Stimulated activated naive CD8-positive, alpha-beta T cell treated with anti-CD3 and anti-CD28 coated beads, Interleukin-15, Interleukin-2, amounts not matched to agents 100 U/mL and 50 U/mL, for 24 hours (primary cell): Measurements from ENCODE around the gene HOXA13.

Experiments
- ATAC-seq: fragments of 150-1000 bp; cut with Tn5 transposase; one replicate; pipeline ENCODE4 v1.10.0; 2021
- DNase-seq: peaks from one replicate; pipeline ENCODE4 v3.0.0; 2021

The HOXA13 gene

GRCh38 chr7:27181795-27182275 lies 18.1 kb downstream of the HOXA13 start:
- ATAC-seq: no peak
- no peak for DNase-seq

- DNase-seq: peak; percentile 2
- ATAC-seq: no peak
These were observed 19.2 kb downstream of the HOXA13 start for GRCh38 chr7:27180431-27181420.

GRCh38 chr7:27179503-27180430 lies 20.1 kb downstream of the HOXA13 start:
- peak; percentile 46 for ATAC-seq
- DNase-seq: peak; percentile 75

- peak; percentile 0 for DNase-seq
- ATAC-seq: no peak
These were observed 20.9 kb downstream of the HOXA13 start for GRCh38 chr7:27179030-27179429.

GRCh38 chr7:27178366-27178765 lies 21.5 kb downstream of the HOXA13 start:
- DNase-seq (peak; percentile 0), ATAC-seq (no peak)

GRCh38 chr7:27177795-27178320 lies 22.0 kb downstream of the HOXA13 start:
- ATAC-seq: no peak
- DNase-seq: no peak

GRCh38 chr7:27176962-27177794 lies 22.7 kb downstream of the HOXA13 start:
- ATAC-seq (no peak), DNase-seq (no peak)

- DNase-seq: no peak
- ATAC-seq: no peak
These were observed 23.4 kb downstream of the HOXA13 start for GRCh38 chr7:27176524-27176845.

- ATAC-seq (no peak), DNase-seq (no peak)
These were observed 24.0 kb downstream of the HOXA13 start for GRCh38 chr7:27175626-27176523.

- ATAC-seq: no peak
- no peak for DNase-seq
These were observed 24.8 kb downstream of the HOXA13 start for GRCh38 chr7:27174874-27175625.

- DNase-seq (no peak), ATAC-seq (no peak)
These were observed 25.7 kb downstream of the HOXA13 start, which contains the start of gene HOXA10 for GRCh38 chr7:27173956-27174873. Gene HOXA10 (minus strand): TSS chr7:27174320. CDS start chr7:27174306, 14 bp downstream.

GRCh38 chr7:27173511-27173955 lies 26.4 kb downstream of the HOXA13 start:
- ATAC-seq (peak; percentile 59), DNase-seq (no peak)

GRCh38 chr7:27172823-27173510 lies 26.9 kb downstream of the HOXA13 start:
- no peak for ATAC-seq

GRCh38 chr7:27172315-27172774 lies 27.5 kb downstream of the HOXA13 start:
- no peak for ATAC-seq
- no peak for DNase-seq

More at GRCh38 chr7:27172823-27173510, 26.9 kb downstream of the HOXA13 start:
- DNase-seq: no peak

GRCh38 chr7:27171637-27172314 lies 28.1 kb downstream of the HOXA13 start:
- ATAC-seq: no peak
- no peak for DNase-seq

- ATAC-seq: no peak
- no peak for DNase-seq
These were observed 28.6 kb downstream of the HOXA13 start for GRCh38 chr7:27171325-27171636.
